PFSK-1 (cell line): ENCODE data around the gene ANGPTL8.

ENCODE experiments used
- FOXP2 ChIP-seq: optimal IDR thresholded peaks from 2 replicates; pipeline ENCODE3; 2011; ENCODE audit warnings: borderline replicate concordance, control low read depth, inconsistent platforms; ENCODE audit not compliant: insufficient read depth; ENCODE audit errors: extremely low read length, extremely low read depth
- POLR2AphosphoS5 ChIP-seq: IDR thresholded peaks from 2 replicates; pipeline ENCODE4 v1.6.1; 2012; ENCODE audit warnings: low read depth, mild to moderate bottlenecking, control low read depth, low read length, moderate library complexity
- SIN3A ChIP-seq: IDR thresholded peaks from 2 replicates; pipeline ENCODE4 v1.6.1; 2012; ENCODE audit warnings: mild to moderate bottlenecking, low read length, moderate library complexity, borderline replicate concordance; ENCODE audit not compliant: insufficient read depth
- TAF1 ChIP-seq: IDR thresholded peaks from 2 replicates; pipeline ENCODE4 v1.6.1; 2012; ENCODE audit warnings: low read length, control low read depth, borderline replicate concordance; ENCODE audit not compliant: insufficient read depth
- TF ChIP-seq, protein P1 (sequence below), 2 experiments: IDR thresholded peaks; 2 replicates each; pipeline versions ENCODE4 v1.6.1 to v1.8.0; 2011 to 2012; ENCODE audit warnings: low read depth in 2 of 2, low read length in 2 of 2, control low read depth in 1 of 2, inconsistent platforms in 1 of 2, mild to moderate bottlenecking in 1 of 2, moderate library complexity in 1 of 2; ENCODE audit not compliant: insufficient read depth in 1 of 2

Gene ANGPTL8

DNA sequence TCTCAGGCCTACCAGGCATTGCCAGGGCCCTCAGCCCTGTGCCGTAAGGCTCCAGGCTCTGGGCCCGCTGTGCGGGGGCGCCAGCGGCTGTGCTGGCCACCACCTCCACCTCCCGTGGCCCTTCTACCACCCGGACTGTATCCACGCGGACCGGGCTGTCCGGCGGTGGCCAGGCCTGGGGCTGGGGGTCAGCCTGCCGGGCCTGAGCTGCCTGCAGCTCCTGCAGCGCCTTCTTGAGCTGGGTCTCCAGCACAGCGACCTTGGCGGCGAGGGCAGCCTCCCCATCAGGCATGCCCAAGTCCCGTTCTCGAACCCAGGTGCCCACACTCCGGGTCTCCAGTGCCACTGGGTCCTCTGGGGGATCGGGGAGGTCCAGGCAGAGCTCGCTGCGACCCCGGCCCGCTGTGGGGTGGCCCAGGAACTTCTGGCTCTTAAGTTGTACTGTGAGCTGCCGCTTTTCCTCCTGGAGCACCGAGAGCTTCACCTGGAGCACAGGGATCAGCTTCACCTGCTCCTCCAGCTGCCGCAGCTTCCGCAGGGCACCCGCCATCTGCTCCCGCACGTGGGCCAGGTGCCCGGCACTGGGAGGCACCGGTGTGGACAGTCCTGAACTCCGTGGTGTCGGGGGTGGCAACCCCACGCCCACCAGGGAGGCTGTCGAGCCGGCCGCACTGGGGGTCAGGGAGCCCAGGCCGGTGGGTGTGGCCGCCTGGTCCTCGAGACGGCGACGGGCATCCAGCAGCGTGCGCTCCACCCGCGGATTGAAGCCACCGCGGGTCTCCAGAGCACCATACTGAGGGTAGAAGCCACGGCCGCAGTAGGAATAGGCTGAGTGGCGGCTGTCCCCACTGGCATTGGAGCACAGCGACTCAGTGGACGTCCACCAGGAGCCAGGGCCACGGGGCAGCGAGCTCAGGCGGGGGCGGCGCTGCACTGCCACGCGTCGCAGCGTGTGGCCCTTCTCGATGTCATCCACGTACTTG is 46.2 kb upstream of the ANGPTL8 start:
- TF ChIP-seq SIN3A (no peak), FOXP2 (no peak), TAF1 (no peak), POLR2AphosphoS5 (no peak)
- TF ChIP-seq, protein P1, sequence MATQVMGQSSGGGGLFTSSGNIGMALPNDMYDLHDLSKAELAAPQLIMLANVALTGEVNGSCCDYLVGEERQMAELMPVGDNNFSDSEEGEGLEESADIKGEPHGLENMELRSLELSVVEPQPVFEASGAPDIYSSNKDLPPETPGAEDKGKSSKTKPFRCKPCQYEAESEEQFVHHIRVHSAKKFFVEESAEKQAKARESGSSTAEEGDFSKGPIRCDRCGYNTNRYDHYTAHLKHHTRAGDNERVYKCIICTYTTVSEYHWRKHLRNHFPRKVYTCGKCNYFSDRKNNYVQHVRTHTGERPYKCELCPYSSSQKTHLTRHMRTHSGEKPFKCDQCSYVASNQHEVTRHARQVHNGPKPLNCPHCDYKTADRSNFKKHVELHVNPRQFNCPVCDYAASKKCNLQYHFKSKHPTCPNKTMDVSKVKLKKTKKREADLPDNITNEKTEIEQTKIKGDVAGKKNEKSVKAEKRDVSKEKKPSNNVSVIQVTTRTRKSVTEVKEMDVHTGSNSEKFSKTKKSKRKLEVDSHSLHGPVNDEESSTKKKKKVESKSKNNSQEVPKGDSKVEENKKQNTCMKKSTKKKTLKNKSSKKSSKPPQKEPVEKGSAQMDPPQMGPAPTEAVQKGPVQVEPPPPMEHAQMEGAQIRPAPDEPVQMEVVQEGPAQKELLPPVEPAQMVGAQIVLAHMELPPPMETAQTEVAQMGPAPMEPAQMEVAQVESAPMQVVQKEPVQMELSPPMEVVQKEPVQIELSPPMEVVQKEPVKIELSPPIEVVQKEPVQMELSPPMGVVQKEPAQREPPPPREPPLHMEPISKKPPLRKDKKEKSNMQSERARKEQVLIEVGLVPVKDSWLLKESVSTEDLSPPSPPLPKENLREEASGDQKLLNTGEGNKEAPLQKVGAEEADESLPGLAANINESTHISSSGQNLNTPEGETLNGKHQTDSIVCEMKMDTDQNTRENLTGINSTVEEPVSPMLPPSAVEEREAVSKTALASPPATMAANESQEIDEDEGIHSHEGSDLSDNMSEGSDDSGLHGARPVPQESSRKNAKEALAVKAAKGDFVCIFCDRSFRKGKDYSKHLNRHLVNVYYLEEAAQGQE (IDR thresholded peaks at IDR 0.05; ENCODE audit: insufficient read depth in 1 of 2, low read depth in 2 of 2, low read length in 2 of 2): no peak

DNA sequence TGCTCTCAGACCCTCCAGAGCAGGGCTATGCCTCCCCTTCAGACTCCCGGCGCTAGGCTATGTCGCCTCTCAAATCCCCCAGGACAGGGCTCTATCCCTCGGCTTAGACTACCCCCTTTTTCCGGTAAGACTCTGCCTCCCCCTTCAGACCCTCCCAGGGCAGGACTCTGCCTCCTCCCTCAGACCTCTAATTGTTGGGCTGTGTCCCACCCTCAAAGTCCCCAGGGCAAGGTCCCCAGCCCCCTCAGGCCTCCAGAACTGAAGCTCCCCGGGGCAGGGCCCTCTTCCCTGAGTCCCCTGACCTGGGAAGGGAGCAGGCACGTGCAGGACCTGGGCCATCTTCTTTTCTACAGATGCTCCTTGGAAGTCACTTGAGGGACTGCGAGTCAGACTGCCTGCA is 45.2 kb upstream of the ANGPTL8 start:
- TF ChIP-seq TAF1 (no peak), FOXP2 (no peak)
- TF ChIP-seq, protein P1 (IDR thresholded peaks at IDR 0.05; ENCODE audit: insufficient read depth in 1 of 2, low read depth in 2 of 2, low read length in 2 of 2): no peak

DNA sequence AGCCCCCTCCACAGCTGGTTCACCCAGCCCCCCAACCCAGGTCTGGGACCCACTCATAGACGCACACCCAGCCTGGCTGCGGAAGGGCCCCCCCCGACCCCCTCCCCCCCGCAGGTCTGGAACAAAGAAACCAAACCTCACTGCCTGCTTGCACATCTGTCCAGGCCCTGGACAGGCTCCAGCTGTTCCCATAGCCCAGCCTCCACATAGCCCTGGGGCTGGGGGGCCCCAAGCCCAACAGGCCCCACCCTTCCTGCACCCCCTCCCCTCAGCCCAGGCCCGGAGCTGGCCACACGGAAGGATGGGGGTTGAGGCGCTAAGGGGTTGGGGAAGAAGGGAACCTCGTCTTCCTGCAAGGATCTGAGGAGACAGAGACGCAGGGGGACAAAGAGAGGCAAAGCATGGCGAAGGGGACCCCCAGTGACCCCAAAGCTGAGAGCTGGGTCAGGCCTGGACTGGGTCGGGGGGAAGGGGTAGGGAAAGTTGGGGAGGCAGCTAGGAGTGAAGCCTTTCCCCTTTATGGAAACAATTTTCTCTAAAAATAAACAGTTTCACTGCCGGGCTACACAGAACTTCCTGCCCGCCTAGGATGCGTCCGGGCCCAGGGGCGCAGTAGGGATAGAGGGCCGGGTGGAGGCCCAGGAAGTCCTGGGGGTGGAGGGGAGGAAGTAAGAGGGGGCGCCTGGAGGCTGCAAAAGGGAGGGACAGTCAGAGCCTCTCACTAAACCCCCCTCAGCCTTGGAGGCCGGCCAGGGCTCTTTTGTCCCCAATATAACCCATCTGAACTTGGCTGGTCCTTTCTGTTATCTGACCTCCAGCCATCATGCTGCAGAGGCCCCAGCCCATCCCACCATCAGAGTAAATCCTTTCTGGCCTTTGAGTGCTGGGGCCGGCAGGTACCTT is 44.5 kb upstream of the ANGPTL8 start:
- TF ChIP-seq POLR2AphosphoS5 (no peak), TAF1 (no peak), SIN3A (peak; percentile 32; the same call in 1 of the 2 replicates), FOXP2 (peak; percentile 40)
- TF ChIP-seq, protein P1 (IDR thresholded peaks at IDR 0.05; ENCODE audit: insufficient read depth in 1 of 2, low read depth in 2 of 2, low read length in 2 of 2): 0 out of 4 replicates have a peak, but pooled peaks of 1 of the 2 experiments have one; percentile 17

DNA sequence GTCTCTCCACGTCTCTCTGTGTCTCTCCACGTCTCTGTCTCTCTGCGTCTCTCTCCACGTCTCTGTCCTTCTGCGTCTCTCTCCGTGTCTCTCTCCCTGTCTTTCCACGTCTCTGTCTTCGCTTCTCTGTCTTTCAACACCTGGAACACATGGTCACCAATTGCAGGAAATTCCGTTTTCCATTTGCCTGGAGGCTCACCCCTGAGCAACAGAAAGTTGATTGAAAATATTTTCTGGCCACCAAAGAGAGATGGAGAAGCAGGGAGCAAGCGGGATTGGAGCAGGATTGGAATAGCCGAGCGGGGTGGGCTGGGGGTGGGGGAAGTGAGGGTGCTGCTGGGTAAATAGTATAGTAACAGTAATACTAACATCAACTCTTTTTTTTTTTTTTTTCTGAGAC is 43.7 kb upstream of the ANGPTL8 start:
- TF ChIP-seq, protein P1 (IDR thresholded peaks at IDR 0.05; ENCODE audit: insufficient read depth in 1 of 2, low read depth in 2 of 2, low read length in 2 of 2): no peak
- TF ChIP-seq SIN3A: no peak
- TF ChIP-seq TAF1: no peak
- no peak for TF ChIP-seq POLR2AphosphoS5
- no peak for TF ChIP-seq FOXP2
